HEK293 (cell line): ENCODE measurements around the gene HMGXB3.

ENCODE experiments used
- CTCF ChIA-PET: fragments of 350-600 bp; formaldehyde crosslinking; extraction: SDS; loops from one replicate; lab custom pipeline; 2021; ENCODE audit warnings: antibody characterized with exemption; lab: Yijun Ruan, JAX
- POLR2A ChIA-PET: fragments of 300-600 bp; formaldehyde crosslinking; extraction: SDS; loops from one replicate; lab custom pipeline; 2020; ENCODE audit warnings: antibody characterized with exemption, inconsistent platforms; lab: Yijun Ruan, JAX
- H3K27ac ChIP-seq: fragments of 200-500 bp; sonication (Bioruptor generic); 2 replicates; pipeline ENCODE4 v1.5.1; 2014; ENCODE audit warnings: low read depth, low read length, control low read depth, inconsistent platforms; ENCODE audit errors: extremely low read depth
- H3K36me3 ChIP-seq, 2 experiments: fragments of 200-500 bp in 1 of 2; sonication (Bioruptor generic) in 1 of 2; 1 replicate in 1 of 2; 2 replicates in 1 of 2; pipeline ENCODE4 v1.5.1; 2014 to 2017; ENCODE audit warnings: inconsistent platforms in 2 of 2, low read length in 2 of 2; ENCODE audit not compliant: control insufficient read depth in 2 of 2, insufficient read depth in 1 of 2
- H3K4me1 ChIP-seq: fragments of 200-500 bp; sonication (Bioruptor generic); 2 replicates; pipeline ENCODE4 v1.5.1; 2014; ENCODE audit warnings: mild to moderate bottlenecking, low read length, inconsistent platforms; ENCODE audit not compliant: control insufficient read depth, insufficient read depth
- H3K4me3 ChIP-seq: 2 replicates; pipeline ENCODE4 v1.5.1; 2011; ENCODE audit warnings: low read depth, mild to moderate bottlenecking, control low read depth, low read length, moderate library complexity
- H3K9me3 ChIP-seq: fragments of 200-500 bp; sonication (Bioruptor generic); 2 replicates; pipeline ENCODE4 v1.5.1; 2014; ENCODE audit warnings: low read depth, low read length, inconsistent platforms; ENCODE audit not compliant: control insufficient read depth, insufficient read depth
- OVOL3 ChIP-seq: fragments of 450-650 bp; formaldehyde crosslinking; IDR thresholded peaks from 2 replicates; pipeline ENCODE4 v1.5.1; 2016; ENCODE audit warnings: missing biosample characterization, missing genetic modification characterization
- SCRT2 ChIP-seq: fragments of 450-650 bp; formaldehyde crosslinking; IDR thresholded peaks from 2 replicates; pipeline ENCODE4 v1.5.1; 2016; ENCODE audit warnings: missing biosample characterization, missing genetic modification characterization
- SP3 ChIP-seq: fragments of 450-650 bp; formaldehyde crosslinking; IDR thresholded peaks from 2 replicates; pipeline ENCODE4 v1.5.1; 2016; ENCODE audit warnings: missing biosample characterization, missing genetic modification characterization
- ZEB2 ChIP-seq: fragments of 450-650 bp; formaldehyde crosslinking; IDR thresholded peaks from 2 replicates; pipeline ENCODE4 v1.5.1; 2016; ENCODE audit warnings: missing biosample characterization, missing genetic modification characterization
- ZFP69B ChIP-seq: fragments of 450-650 bp; formaldehyde crosslinking; IDR thresholded peaks from 2 replicates; pipeline ENCODE4 v1.5.1; 2016; ENCODE audit warnings: missing biosample characterization, missing genetic modification characterization
- ZNF114 ChIP-seq: fragments of 450-650 bp; formaldehyde crosslinking; IDR thresholded peaks from 2 replicates; pipeline ENCODE4 v1.5.0; 2017; ENCODE audit warnings: missing biosample characterization, missing genetic modification characterization
- ZNF157 ChIP-seq: fragments of 450-650 bp; formaldehyde crosslinking; IDR thresholded peaks from 2 replicates; pipeline ENCODE4 v1.5.1; 2016; ENCODE audit warnings: missing biosample characterization, missing genetic modification characterization
- ZNF175 ChIP-seq: fragments of 450-650 bp; formaldehyde crosslinking; IDR thresholded peaks from 2 replicates; pipeline ENCODE4 v1.5.1; 2016; ENCODE audit warnings: missing biosample characterization, missing genetic modification characterization
- ZNF239 ChIP-seq: fragments of 450-650 bp; formaldehyde crosslinking; IDR thresholded peaks from 2 replicates; pipeline ENCODE4 v1.5.1; 2016; ENCODE audit warnings: missing biosample characterization, missing genetic modification characterization
- ZNF274 ChIP-seq, 2 experiments: fragments of 200-500 bp in 1 of 2; fragments of 450-650 bp in 1 of 2; sonication (Bioruptor generic) in 1 of 2; formaldehyde crosslinking in 1 of 2; IDR thresholded peaks; 2 replicates each; pipeline versions ENCODE4 v1.5.1 to v1.6.1; 2014 to 2016; ENCODE audit warnings: borderline replicate concordance in 1 of 2, inconsistent platforms in 1 of 2, low read length in 1 of 2, missing biosample characterization in 1 of 2, missing genetic modification characterization in 1 of 2
- ZNF521 ChIP-seq: fragments of 450-650 bp; formaldehyde crosslinking; IDR thresholded peaks from 2 replicates; pipeline ENCODE4 v1.5.1; 2017; ENCODE audit warnings: missing biosample characterization, mild to moderate bottlenecking, missing genetic modification characterization
- ZNF529 ChIP-seq: fragments of 450-650 bp; formaldehyde crosslinking; IDR thresholded peaks from 2 replicates; pipeline ENCODE4 v1.5.1; 2017; ENCODE audit warnings: missing genetic modification characterization, missing biosample characterization; ENCODE audit not compliant: insufficient replicate concordance
- ZNF530 ChIP-seq: fragments of 450-650 bp; formaldehyde crosslinking; IDR thresholded peaks from 2 replicates; pipeline ENCODE4 v1.5.1; 2016; ENCODE audit warnings: low read depth, missing biosample characterization, missing genetic modification characterization
- ZNF658 ChIP-seq: fragments of 450-650 bp; formaldehyde crosslinking; IDR thresholded peaks from 2 replicates; pipeline ENCODE4; 2016; ENCODE audit warnings: missing biosample characterization, missing genetic modification characterization
- ZNF660 ChIP-seq: fragments of 450-650 bp; IDR thresholded peaks from 2 replicates; pipeline ENCODE4 v1.5.1; 2018; ENCODE audit warnings: missing biosample characterization, mild to moderate bottlenecking, missing genetic modification characterization
- ZNF76 ChIP-seq: fragments of 450-650 bp; formaldehyde crosslinking; IDR thresholded peaks from 2 replicates; pipeline ENCODE4; 2016; ENCODE audit warnings: low read depth, missing biosample characterization, missing genetic modification characterization, borderline replicate concordance
- TF ChIP-seq, protein P1 (sequence below): sonication (generic); formaldehyde crosslinking; IDR thresholded peaks from 2 replicates; pipeline ENCODE4 v1.8.1; 2022; ENCODE audit warnings: mild to moderate bottlenecking, moderate library complexity, missing genetic modification reagents
- TF ChIP-seq, protein P2 (sequence below): fragments of 450-650 bp; formaldehyde crosslinking; IDR thresholded peaks from 2 replicates; pipeline ENCODE4 v1.5.1; 2016; ENCODE audit warnings: missing biosample characterization, missing genetic modification characterization
- TF ChIP-seq, protein P3 (sequence below): fragments of 450-650 bp; formaldehyde crosslinking; IDR thresholded peaks from 2 replicates; pipeline ENCODE4; 2016; ENCODE audit warnings: missing biosample characterization, missing genetic modification characterization

Gene HMGXB3

DNA sequence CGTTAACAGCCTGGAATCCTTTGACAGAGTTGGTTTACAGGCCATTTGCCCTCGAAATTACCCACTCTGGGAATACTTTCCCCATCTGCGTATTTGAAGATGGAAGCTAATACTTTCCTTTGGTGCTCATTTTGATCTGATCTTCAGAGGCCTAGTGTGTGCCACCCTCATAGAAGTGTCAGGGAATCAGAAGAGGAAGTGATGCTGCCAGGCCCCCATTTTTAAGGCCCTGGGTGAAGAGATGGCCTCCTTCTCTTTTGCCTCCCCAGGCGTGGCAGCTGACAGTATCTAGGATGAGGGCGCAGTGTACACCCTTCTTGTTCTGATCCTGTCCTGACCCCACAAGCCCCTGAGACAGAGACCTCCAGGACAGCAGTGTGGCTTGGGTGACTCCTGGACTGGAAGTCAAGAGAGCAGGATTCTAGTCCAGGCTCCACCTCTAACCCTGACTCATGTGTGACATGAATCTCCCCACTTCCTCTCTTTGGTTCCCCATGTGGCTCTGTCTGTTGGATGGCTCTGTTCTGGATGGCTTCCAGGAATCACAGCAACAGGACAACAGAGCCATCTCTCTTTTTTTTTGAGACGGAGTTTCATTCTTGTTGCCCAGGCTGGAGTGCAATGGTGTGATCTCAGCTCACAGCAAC is 58.1 kb downstream of the HMGXB3 start (continued):
- TF ChIP-seq ZNF529 (tag by site-specific recombination): no peak

DNA sequence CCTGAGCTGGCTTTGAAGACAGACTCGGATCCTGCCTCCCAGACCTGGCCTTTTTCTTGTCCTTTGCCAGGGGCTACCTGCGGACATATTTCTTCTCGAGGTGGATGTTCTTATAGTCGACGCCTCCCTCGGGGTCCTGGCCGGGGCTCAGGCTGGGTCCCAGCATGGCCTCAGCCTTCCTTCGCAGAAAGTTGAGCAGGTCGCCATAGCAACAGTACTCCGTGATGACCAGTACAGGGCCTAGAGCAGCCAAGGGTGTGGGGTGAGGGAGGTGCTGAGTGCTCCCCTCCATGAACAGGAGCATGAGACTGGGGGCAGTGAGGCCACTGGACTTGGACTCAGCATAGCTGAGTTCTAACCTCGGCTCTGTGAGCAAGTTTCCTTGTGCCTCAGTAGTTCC is 59.1 kb downstream of the HMGXB3 start:
- POLR2A ChIA-PET: no interaction called here
- CTCF ChIA-PET: no interaction called here
- H3K27ac ChIP-seq: no peak overlapping the region
- no peak overlapping the region for H3K4me3 ChIP-seq
- H3K36me3 ChIP-seq: peaks cover 0 to 19% of the 10 kb centered on the region in 2 experiments; a peak in 1 of 3 replicates
- H3K4me1 ChIP-seq: no peaks in the 10 kb centered on the region
- no peaks in the 10 kb centered on the region for H3K9me3 ChIP-seq
- no peak for TF ChIP-seq ZNF660 (tag by site-specific recombination)
- no peak for TF ChIP-seq ZNF157 (tag by site-specific recombination)
- TF ChIP-seq ZNF658: no peak
- no peak for TF ChIP-seq ZNF76 (tag by site-specific recombination)
- no peak for TF ChIP-seq ZNF521 (tag by site-specific recombination)
- TF ChIP-seq SP3 (tag by site-specific recombination): no peak
- no peak for TF ChIP-seq ZNF175 (tag by site-specific recombination)
- no peak for TF ChIP-seq ZNF274 (IDR thresholded peaks at IDR 0.05; ENCODE audit: low read length)
- no peak for TF ChIP-seq ZNF274 (tag by site-specific recombination; IDR thresholded peaks at IDR 0.05; ENCODE audit: borderline replicate concordance)
- TF ChIP-seq, protein P1, sequence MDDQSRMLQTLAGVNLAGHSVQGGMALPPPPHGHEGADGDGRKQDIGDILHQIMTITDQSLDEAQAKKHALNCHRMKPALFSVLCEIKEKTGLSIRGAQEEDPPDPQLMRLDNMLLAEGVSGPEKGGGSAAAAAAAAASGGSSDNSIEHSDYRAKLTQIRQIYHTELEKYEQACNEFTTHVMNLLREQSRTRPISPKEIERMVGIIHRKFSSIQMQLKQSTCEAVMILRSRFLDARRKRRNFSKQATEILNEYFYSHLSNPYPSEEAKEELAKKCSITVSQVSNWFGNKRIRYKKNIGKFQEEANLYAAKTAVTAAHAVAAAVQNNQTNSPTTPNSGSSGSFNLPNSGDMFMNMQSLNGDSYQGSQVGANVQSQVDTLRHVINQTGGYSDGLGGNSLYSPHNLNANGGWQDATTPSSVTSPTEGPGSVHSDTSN: no peak
- TF ChIP-seq, protein P2, sequence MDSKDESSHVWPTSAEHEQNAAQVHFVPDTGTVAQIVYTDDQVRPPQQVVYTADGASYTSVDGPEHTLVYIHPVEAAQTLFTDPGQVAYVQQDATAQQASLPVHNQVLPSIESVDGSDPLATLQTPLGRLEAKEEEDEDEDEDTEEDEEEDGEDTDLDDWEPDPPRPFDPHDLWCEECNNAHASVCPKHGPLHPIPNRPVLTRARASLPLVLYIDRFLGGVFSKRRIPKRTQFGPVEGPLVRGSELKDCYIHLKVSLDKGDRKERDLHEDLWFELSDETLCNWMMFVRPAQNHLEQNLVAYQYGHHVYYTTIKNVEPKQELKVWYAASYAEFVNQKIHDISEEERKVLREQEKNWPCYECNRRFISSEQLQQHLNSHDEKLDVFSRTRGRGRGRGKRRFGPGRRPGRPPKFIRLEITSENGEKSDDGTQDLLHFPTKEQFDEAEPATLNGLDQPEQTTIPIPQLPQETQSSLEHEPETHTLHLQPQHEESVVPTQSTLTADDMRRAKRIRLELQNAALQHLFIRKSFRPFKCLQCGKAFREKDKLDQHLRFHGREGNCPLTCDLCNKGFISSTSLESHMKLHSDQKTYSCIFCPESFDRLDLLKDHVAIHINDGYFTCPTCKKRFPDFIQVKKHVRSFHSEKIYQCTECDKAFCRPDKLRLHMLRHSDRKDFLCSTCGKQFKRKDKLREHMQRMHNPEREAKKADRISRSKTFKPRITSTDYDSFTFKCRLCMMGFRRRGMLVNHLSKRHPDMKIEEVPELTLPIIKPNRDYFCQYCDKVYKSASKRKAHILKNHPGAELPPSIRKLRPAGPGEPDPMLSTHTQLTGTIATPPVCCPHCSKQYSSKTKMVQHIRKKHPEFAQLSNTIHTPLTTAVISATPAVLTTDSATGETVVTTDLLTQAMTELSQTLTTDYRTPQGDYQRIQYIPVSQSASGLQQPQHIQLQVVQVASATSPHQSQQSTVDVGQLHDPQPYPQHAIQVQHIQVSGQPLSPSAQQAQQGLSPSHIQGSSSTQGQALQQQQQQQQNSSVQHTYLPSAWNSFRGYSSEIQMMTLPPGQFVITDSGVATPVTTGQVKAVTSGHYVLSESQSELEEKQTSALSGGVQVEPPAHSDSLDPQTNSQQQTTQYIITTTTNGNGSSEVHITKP: no peak
- no peak for TF ChIP-seq OVOL3 (tag by site-specific recombination)
- no peak for TF ChIP-seq SCRT2 (tag by site-specific recombination)

DNA sequence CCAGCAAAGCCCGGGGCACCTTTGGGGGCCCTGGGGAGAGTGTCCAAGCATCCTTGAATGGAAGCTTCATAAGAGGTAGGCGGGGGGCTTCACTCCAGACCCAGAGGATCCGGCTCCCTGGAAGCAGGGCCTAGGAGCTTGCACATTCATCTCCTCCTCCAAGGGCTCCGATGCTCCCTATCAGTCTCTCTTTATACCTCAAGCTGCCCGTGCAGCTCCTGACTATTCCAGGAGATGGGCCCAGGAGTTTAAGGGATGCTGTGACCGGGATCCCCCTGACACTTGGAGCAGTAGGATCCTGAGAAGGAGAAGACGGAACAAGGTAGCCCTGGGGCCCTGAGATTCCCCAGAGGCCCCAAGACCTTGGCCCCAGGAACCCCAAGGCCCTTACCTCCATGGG is 59.9 kb downstream of the HMGXB3 start:
- ChIA-PET CTCF (interaction anchor here (0.6 kb wide), 1 partner anchor 14 kb away, joined by 3 read pairs; no protein-coding TSS in a partner anchor), POLR2A (no interaction called here)
- Histone ChIP-seq H3K4me1 (no peaks in the 10 kb centered on the region), H3K9me3 (no peaks in the 10 kb centered on the region), H3K36me3 (peaks cover 0 to 10% of the 10 kb centered on the region in 2 experiments; a peak in 1 of 3 replicates), H3K4me3 (no peak overlapping the region), H3K27ac (no peak overlapping the region)
- no peak for TF ChIP-seq ZFP69B (tag by site-specific recombination)
- no peak for TF ChIP-seq ZNF114 (tag by site-specific recombination)
- no peak for TF ChIP-seq ZEB2 (tag by site-specific recombination)
- TF ChIP-seq ZNF239 (tag by site-specific recombination): no peak
- TF ChIP-seq, protein P3, sequence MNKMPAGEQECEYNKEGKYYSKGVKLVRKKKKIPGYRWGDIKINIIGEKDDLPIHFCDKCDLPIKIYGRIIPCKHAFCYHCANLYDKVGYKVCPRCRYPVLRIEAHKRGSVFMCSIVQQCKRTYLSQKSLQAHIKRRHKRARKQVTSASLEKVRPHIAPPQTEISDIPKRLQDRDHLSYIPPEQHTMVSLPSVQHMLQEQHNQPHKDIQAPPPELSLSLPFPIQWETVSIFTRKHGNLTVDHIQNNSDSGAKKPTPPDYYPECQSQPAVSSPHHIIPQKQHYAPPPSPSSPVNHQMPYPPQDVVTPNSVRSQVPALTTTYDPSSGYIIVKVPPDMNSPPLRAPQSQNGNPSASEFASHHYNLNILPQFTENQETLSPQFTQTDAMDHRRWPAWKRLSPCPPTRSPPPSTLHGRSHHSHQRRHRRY: no peak
- no peak for TF ChIP-seq ZNF530 (tag by site-specific recombination)
